Osteocyte (in vitro differentiated cells): Measurements from ENCODE around the gene PHF1. TPM values are rescaled to one million over a fixed set of nuclear protein-coding genes. Genes with fewer than 3 reads are reported as not detected.
A peak's percentile ranks its signal among the peaks of the same experiment; 100 is the strongest.
"Not testable (repeated sequence)": the region's sequence is repeated elsewhere in the genome, so short reads cannot be mapped to it uniquely, and the experiment has no call there.

ENCODE experiments used
- DNase-seq: peaks from one replicate; pipeline ENCODE4 v3.0.0; 2021; ENCODE audit warnings: mixed read lengths; ENCODE audit not compliant: unreplicated experiment; ENCODE audit errors: extremely low spot score
- H3K27ac Mint-ChIP-seq: one replicate; pipeline ENCODE4 v1.8.0; 2021; ENCODE audit warnings: mild to moderate bottlenecking, mixed read lengths; ENCODE audit not compliant: unreplicated experiment
- H3K27me3 Mint-ChIP-seq: one replicate; pipeline ENCODE4 v1.8.0; 2021; ENCODE audit warnings: mixed read lengths; ENCODE audit not compliant: unreplicated experiment
- H3K36me3 Mint-ChIP-seq: one replicate; pipeline ENCODE4 v1.8.0; 2021; ENCODE audit warnings: mixed read lengths; ENCODE audit not compliant: unreplicated experiment
- H3K4me1 Mint-ChIP-seq: one replicate; pipeline ENCODE4 v1.8.0; 2021; ENCODE audit warnings: mixed read lengths; ENCODE audit not compliant: unreplicated experiment
- H3K4me3 Mint-ChIP-seq: one replicate; pipeline ENCODE4 v1.8.0; 2021; ENCODE audit warnings: mild to moderate bottlenecking, moderate library complexity, mixed read lengths; ENCODE audit not compliant: unreplicated experiment
- H3K9me3 Mint-ChIP-seq: one replicate; pipeline ENCODE4 v1.8.0; 2021; ENCODE audit warnings: mixed read lengths; ENCODE audit not compliant: unreplicated experiment
- CTCF ChIP-seq: fragments of 200-600 bp; sonication (generic); IDR thresholded peaks from 2 replicates; pipeline ENCODE4 v1.5.0; 2021; ENCODE audit warnings: antibody characterized with exemption, mild to moderate bottlenecking, moderate library complexity
- long read RNA-seq: library from polyadenylated mRNA; unstranded; transcript quantifications from one replicate; pipeline ENCODE4 v2.0.0, GENCODE V29; 2021
- total RNA-seq: library from RNA; stranded (reverse); gene quantifications from 2 replicates; pipeline ENCODE4 v1.2.1, GENCODE V29; 2021

The PHF1 gene
- total RNA-seq = 50.3 and 53.5 TPM in 2 replicates
- long read RNA-seq, partial matches to known transcripts = 1 of 5 reads
- long read RNA-seq, other reads (novel, unspliced or antisense) = 3 of 5 reads

GRCh38 chr6:33410711-33411631 is at the start of gene PHF1:
Gene PHF1 (plus strand): TSS chr6:33411014. CDS start chr6:33412264, 1,250 bp downstream.
- Mint-ChIP-seq H3K4me3 (peak within 1 kb of the TSS; percentile 83), H3K4me1 (peaks cover 33% of the 10 kb centered on the region), H3K9me3 (no peaks in the 10 kb centered on the region), H3K27me3 (no peaks in the 10 kb centered on the region), H3K36me3 (peaks cover 21% of the 10 kb centered on the region), H3K27ac (peak within 1 kb of the TSS; percentile 96)
- peak; percentile 89 for DNase-seq
- TF ChIP-seq CTCF = no peak

- peaks cover 31% of the 10 kb centered on the region for H3K27me3 Mint-ChIP-seq
- H3K9me3 Mint-ChIP-seq, DNase-seq, H3K36me3 Mint-ChIP-seq, H3K4me3 Mint-ChIP-seq, H3K4me1 Mint-ChIP-seq, H3K27ac Mint-ChIP-seq: not testable (repeated sequence)
Observed at GRCh38 chr6:33363486-33363885, 47.3 kb upstream of the PHF1 start.

- H3K4me3 Mint-ChIP-seq, H3K27ac Mint-ChIP-seq, DNase-seq, H3K4me1 Mint-ChIP-seq, H3K9me3 Mint-ChIP-seq, H3K36me3 Mint-ChIP-seq: not testable (repeated sequence)
- peaks cover 23% of the 10 kb centered on the region for H3K27me3 Mint-ChIP-seq
Observed at GRCh38 chr6:33364475-33365205, 46.2 kb upstream of the PHF1 start.

- H3K9me3 Mint-ChIP-seq, H3K4me3 Mint-ChIP-seq, DNase-seq, H3K36me3 Mint-ChIP-seq, H3K4me1 Mint-ChIP-seq, H3K27ac Mint-ChIP-seq: not testable (repeated sequence)
- peaks cover 16% of the 10 kb centered on the region for H3K27me3 Mint-ChIP-seq
Observed at GRCh38 chr6:33365206-33365971, 45.4 kb upstream of the PHF1 start.

GRCh38 chr6:33367009-33367714 is 43.7 kb upstream of the PHF1 start:
- Mint-ChIP-seq H3K9me3 (no peaks in the 10 kb centered on the region), H3K4me3 (no peak overlapping the region), H3K36me3 (no peaks in the 10 kb centered on the region), H3K27ac (no peak overlapping the region), H3K27me3 (peaks cover 5% of the 10 kb centered on the region), H3K4me1 (peaks cover 3% of the 10 kb centered on the region)
- no peak for DNase-seq
- no peak for TF ChIP-seq CTCF

- not testable (repeated sequence) for H3K36me3 Mint-ChIP-seq, H3K9me3 Mint-ChIP-seq, H3K27ac Mint-ChIP-seq, H3K27me3 Mint-ChIP-seq, DNase-seq, H3K4me3 Mint-ChIP-seq, H3K4me1 Mint-ChIP-seq
Observed at GRCh38 chr6:33367715-33368025, 43.1 kb upstream of the PHF1 start.

- not testable (repeated sequence) for H3K9me3 Mint-ChIP-seq, H3K4me3 Mint-ChIP-seq, H3K27ac Mint-ChIP-seq, DNase-seq, H3K36me3 Mint-ChIP-seq, H3K27me3 Mint-ChIP-seq, H3K4me1 Mint-ChIP-seq
Observed at GRCh38 chr6:33371901-33372300, 38.9 kb upstream of the PHF1 start.
